ENCODE measurements around the gene OR7G3. TPM values are rescaled to one million over a fixed set of nuclear protein-coding genes. Genes with fewer than 3 reads are reported as not detected.

Gene OR7G3
- total and polyA plus RNA-seq, 8 donors, result not detected

- DNase-seq (no peak), ATAC-seq (no peak)
- no peaks in the 10 kb centered on the region for H3K4me1 ChIP-seq
- intact Hi-C loops (cut with DNase I), result loop anchor here in 1 of 2 donors (5.0 kb wide), 1 partner anchor 421 kb away; no protein-coding TSS in a partner anchor
- no peak for TF ChIP-seq CTCF (IDR thresholded peaks at IDR 0.05)
- H3K36me3 ChIP-seq, result no peaks in the 10 kb centered on the region
- H3K27ac ChIP-seq, result no peak overlapping the region
- no peaks in the 10 kb centered on the region for H3K9me3 ChIP-seq
- no peaks in the 10 kb centered on the region for H3K27me3 ChIP-seq
- no peak overlapping the region for H3K4me3 ChIP-seq
These were observed 48.1 kb downstream of the OR7G3 start for GRCh38 chr19:9078651-9079050.

GRCh38 chr19:9076901-9077300 is 49.8 kb downstream of the OR7G3 start:
- no peak overlapping the region for H3K27ac ChIP-seq
- no peak for DNase-seq
- no peak for TF ChIP-seq CTCF (IDR thresholded peaks at IDR 0.05)

More at GRCh38 chr19:9076901-9077300, 49.8 kb downstream of the OR7G3 start:
- Histone ChIP-seq H3K36me3 (no peaks in the 10 kb centered on the region), H3K4me1 (no peaks in the 10 kb centered on the region), H3K27me3 (no peaks in the 10 kb centered on the region), H3K9me3 (no peaks in the 10 kb centered on the region), H3K4me3 (no peak overlapping the region)
- no peak for ATAC-seq
- intact Hi-C loops (cut with DNase I), result loop anchor here in 1 of 2 donors (5.0 kb wide), 1 partner anchor 420 kb away; no protein-coding TSS in a partner anchor

Other genes with a start within 250 kb of the OR7G3 start
- 1 to 10 TPM in 1 of 2 donors, under 1 TPM in 1; 0.03 to 1.1 TPM for gene MUC16, start 116.5 kb downstream of the OR7G3 start, total RNA-seq
- gene MUC16, start 116.5 kb downstream of the OR7G3 start, polyA plus RNA-seq (ENCODE audit: insufficient read length in 6 of 6), result under 1 TPM in 4 of 6 donors, not detected in 2; under 0.01 to 0.10 (median 0.04) TPM
- gene OR1M1, start 39.9 kb downstream of the OR7G3 start, total RNA-seq, result not detected
- under 1 TPM in 4 of 6 donors, not detected in 2; 0.09 to 0.13 (median 0.11) TPM for gene OR1M1, start 39.9 kb downstream of the OR7G3 start, polyA plus RNA-seq (ENCODE audit: insufficient read length in 6 of 6)
- gene OR7G2, start 19.5 kb downstream of the OR7G3 start, total RNA-seq, result not detected
- under 1 TPM in 4 of 6 donors, not detected in 2; 0.06 to 0.13 (median 0.08) TPM for gene OR7G2, start 19.5 kb downstream of the OR7G3 start, polyA plus RNA-seq (ENCODE audit: insufficient read length in 6 of 6)
- gene OR7G1, start 11.2 kb downstream of the OR7G3 start, total RNA-seq, result not detected
- gene OR7G1, start 11.2 kb downstream of the OR7G3 start, polyA plus RNA-seq (ENCODE audit: insufficient read length in 6 of 6), result not detected
- gene ZNF317, start 13.4 kb upstream of the OR7G3 start, total RNA-seq, result 10 to 100 TPM; 25.1 to 32.4 TPM
- 10 to 100 TPM; 28.5 to 33.8 (median 33.0) TPM for gene ZNF317, start 13.4 kb upstream of the OR7G3 start, polyA plus RNA-seq (ENCODE audit: insufficient read length in 6 of 6)
- gene OR7D2, start 52.0 kb upstream of the OR7G3 start, total RNA-seq, result under 1 TPM in 1 of 2 donors, not detected in 1; 0.10 TPM
- gene OR7D2, start 52.0 kb upstream of the OR7G3 start, polyA plus RNA-seq (ENCODE audit: insufficient read length in 6 of 6), result 1 to 10 TPM in 1 of 6 donors, under 1 TPM in 5; 0.10 to 2.0 (median 0.15) TPM
- gene OR7D4, start 92.6 kb upstream of the OR7G3 start, total RNA-seq, result not detected
- under 1 TPM; 0.03 to 0.10 (median 0.06) TPM for gene OR7D4, start 92.6 kb upstream of the OR7G3 start, polyA plus RNA-seq (ENCODE audit: insufficient read length in 6 of 6)
- not detected for gene OR7E24, start 124.0 kb upstream of the OR7G3 start, total RNA-seq
- gene OR7E24, start 124.0 kb upstream of the OR7G3 start, polyA plus RNA-seq (ENCODE audit: insufficient read length in 6 of 6), result not detected
- 1 to 10 TPM; 6.2 to 6.8 TPM for gene ZNF699, start 182.9 kb upstream of the OR7G3 start, total RNA-seq
- gene ZNF699, start 182.9 kb upstream of the OR7G3 start, polyA plus RNA-seq (ENCODE audit: insufficient read length in 6 of 6), result 1 to 10 TPM; 6.9 to 9.5 (median 8.1) TPM
- 10 to 100 TPM; 14.2 to 15.1 TPM for gene ZNF559, start 197.2 kb upstream of the OR7G3 start, total RNA-seq
- 10 to 100 TPM; 70.0 to 78.5 (median 74.0) TPM for gene ZNF559, start 197.2 kb upstream of the OR7G3 start, polyA plus RNA-seq (ENCODE audit: insufficient read length in 6 of 6)
- 1 to 10 TPM; 1.6 to 2.6 TPM for gene ZNF177, start 236.1 kb upstream of the OR7G3 start, total RNA-seq
- 10 to 100 TPM; 11.8 to 15.5 (median 13.7) TPM for gene ZNF177, start 236.1 kb upstream of the OR7G3 start, polyA plus RNA-seq (ENCODE audit: insufficient read length in 6 of 6)

Data from left lung (tissue), 10 donors.